Fibroblast of skin of left quadriceps (primary cell): ENCODE data around the gene CMTM4.
"Not testable (repeated sequence)": the region's sequence is repeated elsewhere in the genome, so short reads cannot be mapped to it uniquely, and the experiment has no call there.

Experiments used
- DNase-seq, 2 experiments: peaks; one replicate each; pipeline ENCODE4 v3.0.0-alpha.2; 2013; ENCODE audit warnings: low read depth in 2 of 2

The CMTM4 gene

GRCh38 chr16:66641387-66641786 lies 55.2 kb downstream of the CMTM4 start:
- no peak for DNase-seq

DNA sequence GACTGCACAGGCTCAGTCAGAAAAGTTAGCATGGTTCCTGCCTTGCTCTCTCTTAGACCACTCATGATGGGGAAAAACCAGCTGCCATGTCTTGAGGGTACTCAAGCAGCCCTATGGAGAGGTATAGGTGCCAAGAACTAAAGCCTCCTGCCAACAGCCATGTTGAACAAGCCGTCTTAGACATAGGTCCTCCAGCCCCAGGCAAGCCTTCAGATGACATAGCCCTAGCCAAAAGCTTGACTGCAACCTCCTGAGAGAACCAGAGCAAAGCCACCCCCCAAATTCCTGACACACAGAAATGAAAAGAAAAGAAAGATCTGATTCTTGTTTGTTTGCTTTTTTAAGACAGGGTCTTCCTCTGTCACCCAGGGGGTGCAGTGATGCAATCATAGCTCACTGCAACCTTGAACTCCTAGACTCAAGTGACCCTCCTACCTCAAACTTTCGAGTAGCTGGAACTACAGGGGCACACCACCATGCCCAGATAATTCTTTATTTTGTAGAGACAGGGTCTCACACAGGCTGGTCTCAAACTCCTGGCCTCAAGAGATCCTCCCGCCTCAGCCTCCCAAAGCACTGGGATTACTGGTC lies 55.7 kb downstream of the CMTM4 start:
- no peak for DNase-seq

DNA sequence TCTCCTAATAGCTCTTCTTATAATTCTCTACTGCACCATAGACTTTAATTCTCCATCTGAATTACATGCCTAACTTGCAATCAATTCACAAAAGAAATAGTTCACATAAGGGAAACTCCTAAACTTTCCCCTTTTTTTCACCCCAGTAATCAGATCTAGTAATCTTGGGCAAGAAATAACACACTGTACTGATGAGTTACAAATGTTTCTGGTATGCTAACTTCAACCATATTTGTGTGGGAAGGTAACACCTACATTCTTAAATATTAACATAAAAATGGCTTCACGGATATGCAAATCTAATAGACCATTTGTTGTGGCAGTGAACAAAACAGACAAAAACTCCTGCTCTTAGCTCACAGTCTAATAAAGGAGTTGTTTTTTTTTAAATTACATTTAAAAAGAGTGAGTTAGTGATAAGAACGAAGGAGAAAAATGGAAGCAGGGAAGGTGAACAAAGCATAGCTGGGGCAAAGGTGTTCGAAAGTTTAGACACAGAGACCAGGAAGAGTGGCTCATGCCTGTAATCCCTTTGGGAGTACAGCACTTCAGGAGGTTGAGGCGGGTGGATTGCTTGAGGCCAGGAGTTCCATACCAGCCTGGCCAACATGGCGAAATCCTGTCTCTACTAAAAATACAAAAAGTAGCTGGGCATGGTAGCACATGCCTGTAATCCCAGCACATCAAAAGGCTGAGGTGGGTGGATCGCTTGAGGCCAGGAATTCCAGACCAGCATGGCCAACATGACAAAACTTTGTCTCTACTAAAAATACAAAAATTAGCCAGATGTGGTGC lies 57.3 kb downstream of the CMTM4 start:
- DNase-seq = peak in 1 of 2 experiments; percentile 14

- no peak for DNase-seq
Observed at GRCh38 chr16:66637806-66638205, 58.7 kb downstream of the CMTM4 start.

GRCh38 chr16:66636199-66636598 lies 60.3 kb downstream of the CMTM4 start:
- DNase-seq = no peak

GRCh38 chr16:66635406-66635805 lies 61.1 kb downstream of the CMTM4 start:
- DNase-seq = no peak

- DNase-seq = no peak
Observed at GRCh38 chr16:66634527-66635196, 61.9 kb downstream of the CMTM4 start.

DNA sequence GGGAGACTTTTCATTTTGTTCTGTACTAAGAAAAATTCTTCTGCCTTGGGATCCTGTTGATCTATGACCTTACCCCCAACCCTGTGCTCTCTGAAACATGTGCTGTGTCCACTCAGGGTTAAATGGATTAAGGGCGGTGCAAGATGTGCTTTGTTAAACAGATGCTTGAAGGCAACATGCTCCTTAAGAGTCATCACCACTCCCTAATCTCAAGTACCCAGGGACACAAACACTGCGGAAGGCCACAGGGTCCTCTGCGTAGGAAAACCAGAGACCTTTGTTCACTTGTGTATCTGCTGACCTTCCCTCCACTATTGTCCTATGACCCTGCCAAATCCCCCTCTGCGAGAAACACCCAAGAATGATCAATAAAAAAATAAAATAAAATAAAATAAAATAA lies 65.0 kb downstream of the CMTM4 start:
- not testable (repeated sequence) for DNase-seq

GRCh38 chr16:66630561-66631260 lies 65.8 kb downstream of the CMTM4 start:
- DNase-seq = not testable (repeated sequence)

DNA sequence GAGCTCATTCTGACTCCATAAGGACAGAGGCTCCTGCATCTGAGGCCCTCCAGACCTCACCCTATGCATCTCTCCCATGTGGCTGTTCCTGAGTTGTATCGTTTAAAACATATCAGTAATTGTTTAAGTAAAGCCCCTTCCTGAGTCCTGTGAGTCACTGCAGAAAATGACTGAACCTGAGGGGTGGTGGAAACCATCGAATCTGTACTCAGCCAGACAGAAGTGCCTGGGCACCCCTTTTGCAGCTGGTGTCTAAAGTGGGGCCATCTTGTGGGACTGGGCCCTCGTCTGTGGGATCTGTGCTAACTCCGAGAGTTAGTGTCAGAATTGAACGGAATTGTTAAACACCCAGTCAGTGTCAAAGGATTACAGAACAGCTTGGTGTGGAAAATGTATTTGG lies 66.7 kb downstream of the CMTM4 start:
- no peak for DNase-seq

DNA sequence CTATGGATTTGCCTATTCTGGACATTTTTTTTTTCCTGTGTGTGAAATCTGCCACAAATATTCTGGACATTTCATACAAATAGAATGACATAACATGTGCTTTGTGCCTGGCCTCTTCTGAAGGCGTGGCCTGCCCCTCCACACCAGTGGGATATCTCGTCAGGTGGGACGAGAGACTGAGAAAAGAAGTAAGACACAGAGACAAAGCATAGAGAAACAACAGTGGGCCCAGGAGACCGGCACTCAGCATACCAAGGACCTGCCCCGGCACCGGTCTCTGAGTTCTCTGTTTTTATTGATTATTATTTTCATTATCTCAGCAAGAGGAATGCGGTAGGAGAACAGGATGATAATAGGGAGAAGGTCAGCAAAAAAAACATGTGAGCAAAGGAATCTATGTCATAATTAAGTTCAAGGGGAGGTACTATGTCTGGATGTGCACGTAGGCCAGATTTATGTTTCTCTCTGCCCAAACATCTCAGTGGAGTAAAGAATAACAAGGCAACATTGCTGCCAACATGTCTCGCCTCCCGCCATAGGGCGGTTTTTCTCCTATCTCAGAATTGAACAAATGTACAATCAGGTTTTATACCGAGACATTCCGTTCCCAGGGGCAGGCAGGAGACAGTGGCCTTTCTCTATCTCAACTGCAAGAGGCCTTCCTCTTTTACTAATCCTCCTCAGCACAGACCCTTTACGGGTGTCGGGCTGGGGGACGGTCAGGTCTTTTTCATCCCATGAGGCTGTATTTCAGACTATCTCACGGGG lies 68.7 kb downstream of the CMTM4 start:
- not testable (repeated sequence) for DNase-seq

- no peak for DNase-seq
Observed at GRCh38 chr16:66623755-66624154, 72.8 kb downstream of the CMTM4 start.

GRCh38 chr16:66622863-66623262 lies 73.7 kb downstream of the CMTM4 start:
- DNase-seq = no peak

GRCh38 chr16:66621973-66622372 lies 74.6 kb downstream of the CMTM4 start:
- DNase-seq = no peak

DNA sequence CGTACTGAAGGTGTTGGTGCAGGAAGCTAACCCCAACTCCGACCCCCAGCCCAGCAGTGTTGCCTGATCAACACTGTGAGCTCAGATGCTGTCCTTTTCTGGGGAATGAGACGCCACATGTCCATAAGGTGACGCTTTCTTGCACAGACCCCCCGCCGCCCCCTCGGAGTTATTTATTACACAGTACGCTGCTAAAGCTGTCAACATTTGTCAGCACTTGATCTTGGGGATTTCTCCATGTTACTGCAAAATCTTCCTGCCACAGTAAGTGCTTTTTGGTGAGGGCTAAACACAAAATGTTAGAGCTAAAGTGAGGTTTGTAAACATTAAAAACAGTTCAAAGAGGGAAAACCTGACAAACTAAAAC lies 76.1 kb downstream of the CMTM4 start:
- DNase-seq = no peak

DNA sequence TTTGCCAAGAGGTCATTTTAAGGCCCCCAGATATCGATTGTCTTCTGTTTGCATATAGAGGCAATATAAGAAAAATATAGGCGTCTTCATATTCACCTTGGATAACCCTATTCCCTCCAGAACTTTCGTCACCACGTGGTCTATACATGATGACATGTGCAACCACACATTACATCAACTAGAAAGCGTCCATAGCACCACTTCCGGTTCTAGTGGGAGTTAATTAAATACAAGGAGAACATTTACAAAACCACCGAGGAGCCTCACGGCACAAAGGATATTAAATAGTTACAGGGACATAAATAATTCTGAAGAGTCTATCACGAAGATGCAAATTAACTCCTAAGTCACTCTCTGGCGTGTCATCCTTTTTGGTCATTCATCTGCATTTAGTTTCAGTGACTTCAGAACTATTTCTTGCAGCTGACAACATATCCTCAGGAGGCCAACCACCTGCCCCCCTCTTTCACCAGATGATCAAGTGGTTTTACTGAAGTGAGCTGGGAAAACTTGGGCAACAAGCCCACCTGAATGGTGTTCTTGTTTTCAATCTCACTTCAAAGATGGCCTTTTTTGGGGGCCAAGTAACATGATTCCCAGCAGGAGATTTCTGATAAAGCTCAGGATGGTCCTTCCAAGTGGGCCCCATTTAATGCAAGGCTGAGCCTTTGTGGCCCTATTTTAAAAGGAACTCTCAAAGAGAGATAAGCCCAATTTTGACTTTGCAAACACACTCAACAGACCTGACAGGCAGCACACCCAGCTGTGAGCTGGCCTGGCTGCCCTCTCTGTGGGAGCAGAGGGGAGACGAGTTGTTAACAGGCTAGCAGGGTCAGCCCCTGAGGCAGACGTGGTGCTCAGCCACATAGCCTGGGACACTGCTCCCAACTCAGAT lies 76.8 kb downstream of the CMTM4 start:
- DNase-seq = peak; percentile 83 to 84

DNA sequence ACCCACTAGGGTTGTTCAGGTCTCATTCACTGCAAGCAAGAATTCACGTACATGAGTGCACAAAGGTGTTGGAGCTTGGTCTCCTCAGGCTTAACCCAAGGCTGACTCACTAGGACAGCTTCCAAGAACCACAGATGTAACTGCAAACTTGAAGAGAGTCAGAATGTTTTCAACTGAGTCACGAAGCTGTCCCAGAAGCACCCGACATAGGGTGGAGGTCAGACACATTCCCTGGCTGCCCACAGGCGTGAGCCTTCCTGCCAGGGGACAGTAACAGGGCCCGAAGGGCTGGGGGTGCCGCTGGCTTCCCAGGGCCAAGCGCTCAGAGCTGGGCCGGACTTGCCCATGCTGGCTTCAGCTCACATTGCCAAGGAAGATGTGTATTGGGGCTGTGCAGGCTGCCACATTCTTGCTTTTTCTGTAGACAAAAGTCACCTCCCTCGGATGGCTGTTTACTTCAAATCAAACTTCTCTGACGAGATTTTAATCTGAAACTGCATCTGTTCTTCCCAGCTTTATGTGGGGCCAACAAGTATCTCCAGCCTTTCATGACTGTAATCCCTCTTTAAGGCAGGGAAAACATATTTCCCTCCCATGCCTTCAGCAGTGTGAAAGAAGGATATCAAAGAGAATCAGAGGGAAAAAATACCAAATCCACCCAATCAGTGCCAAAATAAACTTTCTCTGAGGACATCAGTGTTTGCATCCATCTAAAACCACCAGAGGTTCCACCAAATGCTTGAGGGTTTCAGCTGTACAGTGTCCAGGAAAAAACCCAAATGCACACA lies 77.8 kb downstream of the CMTM4 start:
- peak; percentile 83 to 86 for DNase-seq

GRCh38 chr16:66617728-66618127 lies 78.8 kb downstream of the CMTM4 start:
- no peak for DNase-seq

- DNase-seq = no peak
Observed at GRCh38 chr16:66617010-66617434, 79.5 kb downstream of the CMTM4 start.

DNA sequence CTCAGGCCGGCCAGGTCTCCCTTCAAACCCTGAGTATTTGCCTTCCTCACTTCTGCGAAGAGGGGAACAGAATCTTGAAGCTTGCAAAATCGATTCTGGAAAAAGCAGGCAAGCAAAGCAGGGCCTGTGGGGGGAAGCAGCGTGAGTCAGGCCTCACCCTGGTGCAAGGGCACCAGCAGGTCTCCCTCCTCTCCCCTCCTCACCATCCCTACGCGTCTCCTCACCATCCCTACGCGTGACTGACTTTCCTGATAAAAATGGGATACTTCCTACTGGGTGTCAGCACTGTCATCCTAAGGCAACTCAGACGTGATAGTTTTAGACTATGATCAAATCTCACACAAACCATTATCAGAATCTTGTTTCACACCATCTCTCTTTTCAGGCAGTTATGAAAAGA lies 80.0 kb downstream of the CMTM4 start:
- no peak for DNase-seq
